RPMI7951 (cell line): ENCODE measurements around the gene KCNK6. TPM values are rescaled to one million over a fixed set of nuclear protein-coding genes. Genes with fewer than 3 reads are reported as not detected.

ENCODE experiments used
- DNase-seq: peaks from one replicate; pipeline ENCODE4 v3.0.0-alpha.2; 2012; ENCODE audit warnings: low read depth
- total RNA-seq: library from RNA; depleted of rRNA; stranded (reverse); fragments of >200 nt; shearing (Covaris generic); gene quantifications from 2 replicates; pipeline ENCODE4 v1.2.3, GENCODE V29; 2014

The KCNK6 gene
- total RNA-seq, 1 experiment from 2014 or later: 0.12 TPM

- no peak for DNase-seq
Measured at GRCh38 chr19:38298821-38299680, 20.6 kb upstream of the KCNK6 start.

GRCh38 chr19:38303517-38304351 is 15.9 kb upstream of the KCNK6 start, which contains the start of gene C19orf33:
C19orf33 (plus strand) TSS chr19:38304251; CDS start chr19:38304262, 11 bp downstream.
- DNase-seq: no peak

- DNase-seq: no peak
Measured at GRCh38 chr19:38304352-38304865, 15.2 kb upstream of the KCNK6 start.

- no peak for DNase-seq
Measured at GRCh38 chr19:38304866-38305429, 14.7 kb upstream of the KCNK6 start.

GRCh38 chr19:38306236-38306635 is 13.4 kb upstream of the KCNK6 start:
- DNase-seq: no peak

- no peak for DNase-seq
Measured at GRCh38 chr19:38307076-38307475, 12.6 kb upstream of the KCNK6 start.

- DNase-seq: no peak
Measured at GRCh38 chr19:38307597-38307996, 12.0 kb upstream of the KCNK6 start.

GRCh38 chr19:38308006-38308766 is 11.5 kb upstream of the KCNK6 start:
- DNase-seq: no peak

GRCh38 chr19:38308926-38309614 is 10.6 kb upstream of the KCNK6 start:
- DNase-seq: no peak

GRCh38 chr19:38309615-38310278 is 9.9 kb upstream of the KCNK6 start:
- no peak for DNase-seq

- no peak for DNase-seq
Measured at GRCh38 chr19:38310279-38310670, 9.4 kb upstream of the KCNK6 start.

GRCh38 chr19:38310986-38311385 is 8.7 kb upstream of the KCNK6 start:
- DNase-seq: no peak

GRCh38 chr19:38315657-38316476 is 3.8 kb upstream of the KCNK6 start, which contains the start of gene YIF1B:
YIF1B (minus strand) TSS chr19:38315947; CDS start chr19:38315917, 30 bp downstream.
- DNase-seq: peak; percentile 98

GRCh38 chr19:38316477-38317067 is 3.1 kb upstream of the KCNK6 start:
- DNase-seq: no peak

- no peak for DNase-seq
Measured at GRCh38 chr19:38317104-38317612, 2.5 kb upstream of the KCNK6 start.

GRCh38 chr19:38318660-38319059 is 985 bp upstream of the KCNK6 start:
- no peak for DNase-seq

- DNase-seq: no peak
Measured at GRCh38 chr19:38320969-38321339, 1.3 kb downstream of the KCNK6 start.

- no peak for DNase-seq
Measured at GRCh38 chr19:38321646-38322196, 2.1 kb downstream of the KCNK6 start.
